HG03432 (cell line): ENCODE measurements around the gene NDUFS8.
A peak's percentile ranks its signal among the peaks of the same experiment; 100 is the strongest.
"Not testable (repeated sequence)": the region's sequence is repeated elsewhere in the genome, so short reads cannot be mapped to it uniquely, and the experiment has no call there.

Experiments
- ATAC-seq: cut with Tn5 transposase; IDR thresholded peaks from one replicate; pipeline ENCODE4 v1.9.1; 2021; ENCODE audit warnings: mild to moderate bottlenecking, moderate library complexity; ENCODE audit not compliant: unreplicated experiment

The NDUFS8 gene

DNA sequence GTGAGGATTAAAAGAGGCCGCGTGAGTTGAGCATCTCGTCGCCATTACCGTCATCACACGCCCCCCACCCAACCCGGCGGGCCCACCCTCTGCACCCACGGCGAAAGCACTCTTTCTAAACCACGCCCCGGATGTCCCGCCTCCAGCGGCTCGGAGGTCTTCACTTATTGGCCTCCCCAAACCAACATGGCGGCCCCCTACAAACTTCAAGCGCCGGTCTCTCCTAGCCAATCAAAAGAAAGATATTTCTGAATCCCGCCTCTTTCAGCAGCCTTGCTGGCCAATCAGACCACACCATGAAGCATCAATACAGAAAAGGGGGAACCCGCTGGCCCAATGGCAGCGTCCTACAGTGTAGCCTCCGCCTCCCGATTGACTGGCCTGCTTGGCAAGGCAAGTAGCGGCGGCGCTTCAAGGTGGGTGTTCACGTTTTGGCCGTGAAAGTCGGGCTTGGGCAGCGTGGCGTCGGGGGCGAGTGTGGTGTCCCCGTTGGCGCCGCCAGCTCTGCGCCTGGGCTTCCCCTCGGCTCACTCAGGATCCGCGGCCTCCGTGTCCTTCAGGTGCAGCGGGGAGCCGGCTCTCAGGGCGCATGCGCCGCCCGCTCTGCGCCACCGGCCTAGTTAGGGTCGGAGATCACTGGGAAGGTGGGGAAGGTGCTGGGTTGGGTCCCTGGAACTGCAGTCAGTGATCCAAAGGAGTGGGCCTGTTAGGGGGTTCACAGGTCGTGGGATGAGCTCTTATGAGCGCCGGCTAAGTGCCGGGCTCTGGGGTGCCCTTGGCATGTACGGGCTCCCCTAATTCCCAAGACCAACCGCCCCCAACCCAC lies at the start of gene NDUFS8:
TSS of gene NDUFS8 (plus strand) at position 364 of the 826 bp plus-strand sequence. CDS start 1,471 bp downstream, outside the sequence.
- peak; percentile 88 for ATAC-seq

DNA sequence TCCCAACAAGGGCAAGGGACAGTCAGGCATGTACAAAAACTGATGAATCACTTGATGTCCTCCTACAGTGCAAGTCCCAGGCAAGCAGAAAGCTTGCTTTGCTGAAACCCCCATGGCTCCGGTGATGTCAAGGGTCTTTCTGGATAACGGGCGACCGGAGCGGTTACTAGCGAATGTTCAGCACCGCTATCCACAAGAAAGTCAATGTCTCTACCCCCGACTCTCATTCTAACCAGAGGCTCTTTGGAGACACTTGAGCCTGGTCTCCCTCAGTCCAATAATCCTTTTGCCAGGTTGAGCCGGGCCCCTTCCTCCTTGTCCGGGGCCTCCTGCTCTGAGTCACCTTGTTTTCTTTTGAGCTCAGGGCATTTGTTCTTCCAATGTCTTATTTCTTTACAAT lies 49.3 kb upstream of the NDUFS8 start:
- not testable (repeated sequence) for ATAC-seq

DNA sequence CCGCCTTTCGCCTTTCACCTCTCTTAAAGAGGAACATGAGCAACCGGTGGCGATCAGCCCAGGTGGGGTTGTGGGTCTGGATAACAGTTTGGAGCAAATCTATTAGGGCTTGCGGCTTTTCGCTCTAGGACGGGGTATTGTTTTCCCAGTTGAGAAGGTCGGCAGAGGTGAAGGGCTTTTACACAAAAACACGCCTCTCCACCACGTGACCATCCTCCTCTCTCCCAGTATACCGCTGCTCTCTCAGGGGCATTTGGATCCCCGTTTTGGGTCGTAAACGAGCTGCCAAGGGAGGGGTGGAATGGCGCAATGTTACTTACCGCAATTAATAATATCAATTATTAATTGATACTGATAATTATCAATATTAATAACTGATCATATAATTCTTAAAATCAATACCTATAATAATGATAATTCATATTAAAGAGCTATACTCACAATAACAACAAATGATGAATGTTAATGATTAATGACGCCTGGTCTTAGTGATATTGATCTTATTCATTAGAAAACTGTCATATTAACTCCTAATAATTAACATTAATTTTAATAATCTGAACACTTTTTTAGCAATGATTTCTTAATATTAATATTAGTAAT lies 48.1 kb upstream of the NDUFS8 start:
- ATAC-seq = not testable (repeated sequence)

DNA sequence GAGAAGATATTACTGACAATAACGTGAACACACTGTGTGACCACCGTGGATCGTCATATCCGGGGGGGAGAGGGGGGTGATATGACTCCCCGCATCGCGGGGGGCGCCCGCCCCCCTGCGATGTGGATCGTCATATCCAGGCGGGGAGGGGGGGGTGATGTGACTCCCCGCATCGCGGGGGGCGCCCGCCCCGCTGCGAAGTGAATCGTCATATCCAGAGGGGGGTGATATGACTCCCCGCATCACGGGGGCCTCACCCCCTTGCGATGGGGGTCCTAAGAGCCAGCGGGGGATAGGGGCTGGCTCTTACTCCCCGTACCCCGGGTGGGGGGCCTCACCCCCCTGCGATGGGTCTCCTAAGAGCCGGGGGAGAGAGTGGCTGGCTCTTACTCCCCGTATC lies 46.5 kb upstream of the NDUFS8 start:
- no peak for ATAC-seq

DNA sequence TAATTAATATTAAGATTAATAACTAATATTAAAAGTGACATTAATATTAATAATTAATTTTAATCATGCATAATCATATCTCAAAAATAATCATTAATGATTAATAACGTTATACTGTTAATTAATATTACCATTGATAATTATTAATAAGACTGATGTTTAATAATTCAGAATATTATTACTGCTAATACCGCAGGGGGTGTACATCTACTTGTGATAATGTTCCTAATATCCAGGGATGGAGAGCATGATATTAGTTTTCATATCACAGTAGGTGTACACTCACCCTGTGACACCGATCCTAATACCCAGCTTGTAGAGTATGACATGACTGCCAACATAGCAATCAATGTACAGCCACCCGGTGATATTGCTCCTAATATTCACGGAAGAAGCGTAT lies 45.2 kb upstream of the NDUFS8 start:
- ATAC-seq = not testable (repeated sequence)

DNA sequence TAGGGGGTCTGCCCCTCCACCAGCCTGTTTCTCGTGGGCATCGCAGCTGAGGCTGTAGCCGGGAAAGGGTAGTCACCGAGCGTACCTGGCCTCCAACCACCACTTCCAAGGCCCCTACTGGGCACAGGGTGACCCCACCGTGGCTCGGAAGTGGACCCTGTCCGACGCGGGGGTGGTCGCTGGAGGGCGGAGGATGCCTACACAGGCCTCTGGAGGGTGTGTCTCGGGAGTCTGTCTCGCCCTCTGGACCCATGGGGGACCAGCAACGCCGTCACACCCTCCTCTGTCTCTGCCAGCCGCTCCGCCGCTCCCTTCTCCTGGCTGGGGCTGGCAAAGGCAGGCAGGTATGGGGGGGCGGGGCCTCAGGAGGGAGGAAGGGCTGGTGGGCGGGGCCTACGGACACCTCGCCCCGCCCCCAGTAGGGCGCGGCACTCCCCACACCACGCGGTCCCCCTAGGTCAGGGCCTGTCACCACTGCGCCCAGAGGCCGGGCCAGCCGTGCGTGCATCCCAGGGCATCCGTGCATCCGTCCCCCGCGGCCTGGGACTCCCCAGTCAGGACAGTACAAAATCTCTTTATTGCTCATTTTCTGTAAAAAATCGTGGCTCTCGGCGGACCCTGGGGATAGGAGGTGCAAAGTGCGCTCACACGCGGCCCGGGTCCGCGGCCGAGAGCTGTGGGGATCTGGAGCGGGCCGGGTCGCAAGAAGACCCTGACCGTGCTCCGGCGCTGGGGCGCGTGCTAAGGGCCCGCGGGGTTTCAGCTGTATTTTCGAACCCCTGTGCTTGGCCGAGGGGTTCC lies 39.7 kb upstream of the NDUFS8 start:
- not testable (repeated sequence) for ATAC-seq

DNA sequence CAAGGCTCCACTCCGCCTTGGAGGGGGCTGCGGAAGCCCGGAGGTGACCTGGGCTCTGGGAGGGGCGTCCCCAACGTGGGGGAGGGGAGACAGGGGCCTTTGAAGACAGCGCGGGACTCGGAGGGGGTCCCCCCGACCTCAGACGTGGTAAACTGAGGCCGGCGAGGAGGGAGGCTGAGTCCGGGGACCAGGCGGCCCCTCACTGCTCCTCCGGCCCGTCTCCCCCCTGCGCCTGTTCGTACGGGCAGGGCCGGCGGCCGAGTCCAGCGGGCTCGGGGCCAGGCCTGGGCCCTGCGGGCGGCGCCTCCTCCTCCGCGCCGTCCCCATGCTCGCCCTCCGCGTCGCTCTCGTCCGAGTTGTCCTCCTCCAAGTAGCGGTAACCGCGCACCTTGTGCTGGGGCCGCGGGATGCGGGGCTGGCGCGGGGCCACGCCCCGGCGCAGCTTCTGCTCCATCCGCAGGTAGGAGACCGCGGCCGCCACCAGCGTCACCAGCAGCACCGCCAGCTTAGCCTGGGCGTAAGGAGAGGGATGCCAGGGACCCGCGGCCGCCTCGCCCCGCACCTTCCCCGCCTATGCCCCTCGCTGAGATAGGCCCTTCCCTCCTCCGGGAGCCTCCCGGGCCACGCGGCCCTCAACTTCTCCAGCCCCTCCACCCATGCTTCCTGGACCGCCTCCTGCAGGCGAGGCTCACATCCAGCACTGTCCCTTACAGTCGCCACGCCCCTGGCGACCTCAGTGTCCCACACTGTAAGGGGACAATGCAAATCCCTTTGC lies 38.9 kb upstream of the NDUFS8 start:
- not testable (repeated sequence) for ATAC-seq

DNA sequence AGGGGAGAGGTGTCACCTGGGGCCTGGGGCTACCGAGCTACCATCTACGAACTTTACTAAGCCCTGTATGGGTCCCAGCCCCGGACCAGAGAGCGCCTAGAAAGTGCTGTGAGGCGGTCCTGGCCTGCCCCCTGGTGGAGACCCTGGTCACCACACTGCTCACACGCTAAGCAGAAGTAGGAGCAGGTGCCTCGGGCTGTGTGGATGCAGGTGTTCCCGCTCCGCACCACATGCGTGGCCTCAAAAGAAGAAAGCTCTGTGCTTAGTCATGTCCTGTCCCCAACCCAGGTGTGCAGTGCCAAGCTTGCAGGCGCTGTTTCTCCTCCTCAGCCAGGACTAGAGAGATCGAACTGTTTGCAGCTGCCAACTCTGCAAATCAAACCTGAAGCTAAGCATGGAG lies 36.7 kb upstream of the NDUFS8 start:
- ATAC-seq = not testable (repeated sequence)

DNA sequence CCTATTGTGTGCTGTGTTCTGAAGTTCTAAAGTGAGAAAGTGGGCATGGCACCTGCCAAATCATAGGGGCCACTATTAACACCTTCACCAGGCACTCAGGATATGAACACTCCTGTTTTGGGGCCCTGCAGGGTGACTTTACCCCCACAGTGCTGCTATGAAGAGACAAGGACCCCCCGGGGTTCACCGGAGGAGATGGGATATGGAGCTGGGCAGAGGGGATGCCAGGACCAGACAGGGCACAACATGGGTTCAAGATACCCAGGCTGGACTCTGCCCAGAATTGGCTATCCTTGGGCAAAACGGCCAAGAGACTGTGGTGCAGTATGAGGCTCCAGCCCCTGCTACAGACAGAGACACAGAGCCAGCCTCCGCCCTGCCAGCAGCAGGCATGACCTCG lies 36.1 kb upstream of the NDUFS8 start:
- not testable (repeated sequence) for ATAC-seq

DNA sequence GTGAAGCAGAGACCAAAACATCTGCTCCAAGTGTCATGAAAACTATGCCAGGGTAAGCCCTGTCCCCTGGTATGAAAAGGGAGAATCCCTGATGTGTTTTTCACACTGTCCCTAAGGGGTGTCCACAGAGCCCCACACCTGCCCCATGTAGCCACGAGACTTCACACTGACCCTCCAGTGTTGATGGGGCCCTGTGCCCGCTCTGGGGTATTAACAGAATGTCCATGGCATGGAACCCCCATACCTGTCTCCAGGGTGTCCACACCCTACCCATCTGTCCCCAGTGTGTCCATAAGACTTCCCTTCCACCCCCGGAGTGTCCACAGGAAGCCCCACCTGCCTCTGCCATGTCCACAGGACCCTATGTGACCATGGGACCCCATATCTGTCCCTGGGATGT lies 35.4 kb upstream of the NDUFS8 start:
- ATAC-seq = not testable (repeated sequence)

DNA sequence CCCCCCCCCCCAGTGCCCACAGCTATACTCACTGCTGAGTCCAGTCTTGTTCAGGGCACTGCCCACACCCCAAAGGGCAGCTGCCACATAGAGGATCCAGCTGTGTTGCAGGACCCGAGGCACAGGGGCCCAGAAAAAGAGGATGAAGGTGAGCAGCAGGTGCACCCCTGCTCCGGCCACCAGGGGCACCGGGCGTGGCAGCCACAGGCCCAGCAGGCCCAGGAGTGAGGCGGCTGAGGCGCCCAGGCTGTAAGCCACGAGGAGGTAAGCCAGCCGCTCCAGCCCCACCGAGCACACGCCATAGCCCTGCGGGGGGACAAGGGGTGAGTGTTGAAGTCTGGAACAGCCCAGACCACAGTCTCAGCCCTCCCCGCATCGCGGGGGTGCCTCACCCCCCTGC lies 34.9 kb upstream of the NDUFS8 start:
- ATAC-seq = not testable (repeated sequence)

DNA sequence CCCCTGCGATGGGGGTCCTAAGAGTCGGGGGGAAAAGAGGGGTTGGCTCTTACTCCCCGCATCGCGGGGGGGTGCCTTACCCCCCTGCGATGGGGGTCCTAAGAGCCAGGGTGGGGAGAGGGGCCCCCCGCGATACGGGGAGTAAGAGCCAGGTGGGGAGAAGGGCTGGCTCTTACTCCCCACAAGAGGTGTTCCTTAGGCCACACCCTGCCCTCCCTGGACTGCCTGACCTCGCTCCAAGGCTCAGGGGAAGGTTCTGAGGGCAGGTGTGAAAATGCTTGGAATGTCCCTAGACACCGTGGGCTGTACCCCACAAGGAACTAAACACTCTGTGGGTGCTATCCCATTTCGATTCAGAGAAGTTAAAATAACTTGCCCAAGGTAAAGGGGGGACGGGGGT lies 34.4 kb upstream of the NDUFS8 start:
- no peak for ATAC-seq

DNA sequence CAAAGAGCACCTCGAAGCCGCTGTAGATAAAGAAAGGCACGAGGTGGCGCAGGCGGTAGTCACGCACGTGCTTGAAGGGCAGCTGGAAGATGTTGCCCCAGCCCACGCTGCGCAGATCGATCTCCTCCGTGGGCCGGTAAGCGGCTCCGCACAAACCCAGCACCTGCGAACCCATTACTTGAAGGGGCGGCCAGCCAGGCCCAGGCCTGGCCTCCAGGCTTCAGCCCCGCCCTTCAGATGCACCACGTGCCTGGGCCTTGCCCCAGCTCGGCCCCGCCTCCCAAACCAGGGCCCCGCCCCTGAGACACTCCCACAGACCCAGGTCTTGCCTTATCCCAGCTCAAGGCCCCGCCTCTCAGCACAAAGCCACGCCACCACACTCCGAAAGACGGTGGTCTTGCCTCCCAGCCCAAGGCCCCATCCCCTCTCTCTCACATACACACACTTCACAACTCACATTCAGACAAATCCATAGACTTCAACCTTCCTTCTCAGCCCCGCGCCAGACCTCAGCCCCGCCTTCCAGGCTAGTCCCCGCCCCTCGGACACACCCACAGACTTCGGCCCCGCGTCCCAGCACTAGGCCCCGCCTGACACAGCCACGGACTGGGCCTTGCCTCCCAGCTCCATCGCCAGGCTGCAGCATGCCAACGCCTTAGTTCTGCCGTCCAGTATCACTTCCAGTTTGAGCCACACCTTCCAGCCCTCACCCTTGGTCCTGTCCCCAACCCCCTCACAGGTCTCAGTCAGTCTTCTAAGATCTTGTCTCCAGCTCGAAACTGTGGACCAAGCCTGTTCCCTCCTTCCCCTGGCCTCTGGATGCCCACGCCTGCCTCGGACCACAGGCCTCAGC lies 33.6 kb upstream of the NDUFS8 start:
- no peak for ATAC-seq

DNA sequence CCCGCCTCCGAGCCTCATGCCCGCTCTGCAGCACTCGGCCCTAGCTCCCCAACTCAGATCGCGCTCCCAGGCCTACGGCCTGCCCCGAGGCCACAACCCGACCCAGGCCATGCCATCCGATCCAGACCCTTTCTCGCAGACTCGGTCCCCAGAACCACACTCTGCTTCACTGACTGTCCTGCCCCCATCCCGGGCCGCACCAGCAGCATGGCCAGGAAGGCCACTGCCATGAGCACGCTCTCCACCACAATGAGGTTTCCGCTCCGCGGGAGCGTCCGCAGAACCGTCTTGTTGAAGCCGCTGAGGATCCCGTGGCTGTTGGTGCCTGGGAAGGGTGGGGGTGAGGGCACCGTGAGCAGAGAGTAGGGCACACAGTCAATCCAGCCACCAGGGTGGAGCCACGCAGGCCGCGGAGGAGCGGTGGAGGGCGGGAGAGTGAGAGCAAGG lies 33.0 kb upstream of the NDUFS8 start:
- ATAC-seq = no peak

DNA sequence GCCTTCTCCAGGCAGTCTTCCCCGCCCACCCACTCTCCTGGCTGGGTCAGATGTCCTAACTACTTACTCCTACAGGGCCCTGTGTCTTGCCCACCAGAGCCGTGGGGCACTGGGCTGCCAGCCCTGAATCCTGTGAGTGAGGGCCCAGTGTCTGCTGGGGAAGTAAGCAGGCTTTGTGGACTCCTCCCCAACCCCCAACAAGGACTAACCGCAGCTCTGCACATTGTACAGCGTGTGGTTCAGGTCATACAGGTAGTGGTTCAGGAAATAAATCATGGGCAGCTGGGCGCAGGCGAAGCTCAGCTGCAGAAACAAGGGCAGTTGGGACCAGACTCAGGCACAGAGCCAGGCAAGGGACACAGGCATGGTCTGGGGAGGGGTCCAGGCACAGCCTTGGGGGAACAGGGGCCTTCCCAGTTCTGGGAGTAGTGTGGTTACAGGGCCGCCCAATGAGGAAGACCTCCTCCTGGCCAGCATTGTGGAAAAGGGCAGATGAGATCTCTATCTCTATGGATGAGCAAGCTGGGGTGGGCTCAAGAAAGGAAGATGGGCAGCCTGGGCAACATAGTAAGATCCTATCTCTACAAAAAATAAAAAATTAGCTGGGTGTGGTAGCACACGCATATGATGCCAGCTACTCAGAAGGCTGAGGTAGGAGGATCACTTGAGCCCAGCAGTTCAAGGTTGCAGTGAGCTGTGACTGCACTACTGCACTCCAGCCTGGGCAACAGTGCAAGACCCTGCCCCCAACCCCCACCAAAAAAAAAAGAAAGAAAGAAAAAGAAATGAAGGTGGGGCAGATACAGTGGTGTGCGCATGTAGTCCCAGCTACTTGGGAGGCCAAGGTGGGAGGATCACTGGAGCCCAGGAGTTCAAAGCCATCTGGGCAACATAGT lies 32.1 kb upstream of the NDUFS8 start:
- no peak for ATAC-seq

DNA sequence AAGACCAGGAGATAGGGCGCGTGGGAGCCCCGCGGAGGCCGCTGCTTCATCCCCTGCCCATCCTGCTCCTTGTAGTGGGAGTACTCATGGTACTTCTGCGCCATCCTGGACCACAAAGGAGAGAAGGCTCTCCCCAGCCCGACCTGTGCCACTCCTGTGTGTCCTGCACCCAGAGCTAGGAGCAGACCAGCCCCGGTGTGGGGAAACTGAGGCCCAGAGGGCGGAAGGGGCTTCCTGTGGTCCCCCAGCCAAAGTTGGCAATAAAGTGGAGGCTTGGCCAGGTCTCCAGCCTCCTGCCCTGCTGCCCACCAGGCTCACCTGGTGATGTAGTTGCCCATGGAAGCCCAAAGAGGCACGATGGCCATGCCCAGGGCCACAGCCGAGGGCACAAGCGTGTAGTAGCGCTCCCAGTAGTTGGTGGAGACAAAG lies 31.3 kb upstream of the NDUFS8 start:
- no peak for ATAC-seq

DNA sequence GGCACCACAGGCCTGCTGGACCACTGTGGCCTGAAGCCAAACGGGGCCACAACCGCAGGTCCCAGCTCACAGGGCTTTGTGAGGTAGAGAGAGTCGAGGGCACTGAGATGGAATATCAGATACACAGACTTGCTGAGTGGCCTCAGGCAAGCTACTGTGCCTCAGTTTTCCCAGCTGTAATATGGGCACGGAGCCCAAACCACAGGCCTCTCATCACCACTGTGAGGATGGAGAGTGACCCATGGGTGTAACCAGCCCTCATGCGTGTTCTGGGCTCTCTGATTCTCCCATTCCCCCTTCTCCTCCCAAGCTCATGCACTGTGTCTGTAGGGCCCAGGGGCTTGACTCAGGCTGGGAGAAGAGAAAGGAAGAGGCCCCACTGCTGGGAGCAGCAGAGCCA lies 30.8 kb upstream of the NDUFS8 start:
- ATAC-seq = no peak

DNA sequence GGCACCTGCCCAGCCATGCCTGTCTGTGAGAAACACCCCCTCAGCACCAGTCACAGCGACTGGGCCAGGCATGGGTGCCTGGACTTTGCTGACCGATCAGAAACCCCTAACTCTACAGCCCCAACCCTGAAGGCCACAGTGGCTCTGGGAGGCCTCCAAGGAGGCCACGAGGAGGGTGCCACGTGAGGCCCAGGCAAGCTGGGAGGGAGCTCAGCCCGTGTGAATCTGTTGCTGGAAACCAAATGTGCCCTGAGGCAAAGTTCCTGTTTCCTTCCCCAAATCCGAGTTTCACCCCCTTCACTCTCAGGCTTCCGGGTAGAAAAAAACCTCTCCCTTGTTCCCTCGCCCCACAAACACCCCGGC lies 27.9 kb upstream of the NDUFS8 start:
- peak; percentile 13 for ATAC-seq
